HUES6 (cell line): ENCODE measurements around the gene CMIP.

Experiments
- H3K27ac ChIP-seq: 2 replicates; pipeline ENCODE4 v1.7.0; 2013; ENCODE audit warnings: low read depth, mild to moderate bottlenecking, low read length, inconsistent platforms
- H3K27me3 ChIP-seq: 2 replicates; pipeline ENCODE4 v1.6.1; 2013; ENCODE audit warnings: low read length; ENCODE audit not compliant: control insufficient read depth, insufficient read depth
- H3K36me3 ChIP-seq: 2 replicates; pipeline ENCODE4 v1.6.1; 2013; ENCODE audit warnings: low read length; ENCODE audit not compliant: control insufficient read depth, insufficient read depth
- H3K4me1 ChIP-seq: 2 replicates; pipeline ENCODE4 v1.6.1; 2013; ENCODE audit warnings: low read length; ENCODE audit not compliant: control insufficient read depth, insufficient read depth
- H3K4me3 ChIP-seq: 2 replicates; pipeline ENCODE4 v1.5.1; 2013; ENCODE audit warnings: low read depth, low read length
- H3K9ac ChIP-seq: one replicate; pipeline ENCODE4 v1.6.1; 2013; ENCODE audit warnings: mild to moderate bottlenecking, low read length
- H3K9me3 ChIP-seq: 2 replicates; pipeline ENCODE4 v1.6.1; 2013; ENCODE audit warnings: low read depth, low read length; ENCODE audit not compliant: control insufficient read depth, insufficient read depth

The CMIP gene

GRCh38 chr16:81600275-81600674 lies 155.7 kb downstream of the CMIP start:
- Histone ChIP-seq H3K9ac (no peak overlapping the region), H3K4me1 (peaks cover 18% of the 10 kb centered on the region)

GRCh38 chr16:81601008-81601428 lies 156.4 kb downstream of the CMIP start:
- Histone ChIP-seq H3K27me3 (no peaks in the 10 kb centered on the region), H3K27ac (no peak overlapping the region), H3K4me3 (no peak overlapping the region), H3K9me3 (no peaks in the 10 kb centered on the region), H3K36me3 (no peaks in the 10 kb centered on the region), H3K9ac (no peak overlapping the region), H3K4me1 (peaks cover 19% of the 10 kb centered on the region)

More at GRCh38 chr16:81600275-81600674, 155.7 kb downstream of the CMIP start:
- H3K9me3 ChIP-seq: no peaks in the 10 kb centered on the region
- no peak overlapping the region for H3K4me3 ChIP-seq
- H3K27ac ChIP-seq: no peak overlapping the region
- no peaks in the 10 kb centered on the region for H3K36me3 ChIP-seq
- no peaks in the 10 kb centered on the region for H3K27me3 ChIP-seq

- Histone ChIP-seq H3K9me3 (no peaks in the 10 kb centered on the region), H3K36me3 (no peaks in the 10 kb centered on the region), H3K4me3 (no peak overlapping the region), H3K27me3 (no peaks in the 10 kb centered on the region), H3K27ac (no peak overlapping the region), H3K4me1 (peaks cover 21% of the 10 kb centered on the region), H3K9ac (no peak overlapping the region)
These were observed 157.1 kb downstream of the CMIP start for GRCh38 chr16:81601601-81602255.

DNA sequence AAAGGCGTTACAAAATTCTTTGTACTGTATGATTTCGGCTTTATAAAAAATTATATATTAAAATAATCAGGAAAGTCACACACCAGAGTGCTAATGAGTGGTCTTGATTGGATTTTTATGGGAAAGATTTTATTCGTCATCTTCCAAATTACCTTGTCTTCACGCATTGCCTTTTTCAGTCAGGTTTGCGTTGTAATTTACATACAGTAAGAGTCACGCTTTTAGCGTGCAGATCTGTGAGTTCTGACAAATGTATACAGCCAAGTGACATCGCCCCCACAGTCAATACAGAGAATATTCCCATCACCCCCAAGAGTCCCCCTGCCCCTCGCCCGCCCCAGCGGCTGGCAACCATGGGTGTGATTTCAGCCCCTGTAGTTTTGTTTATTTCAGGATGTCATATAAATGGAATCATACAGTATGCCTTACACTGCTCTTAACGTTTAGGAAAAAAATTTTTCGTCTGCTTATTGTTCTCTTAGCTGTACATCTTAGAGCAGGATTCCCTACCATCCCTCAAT lies 157.7 kb downstream of the CMIP start:
- H3K9me3 ChIP-seq: no peaks in the 10 kb centered on the region
- no peak overlapping the region for H3K4me3 ChIP-seq
- H3K27ac ChIP-seq: no peak overlapping the region
- H3K36me3 ChIP-seq: 0 out of 2 replicates have a peak, but pooled peaks cover under 1% of the 10 kb centered on the region
- peaks cover 21% of the 10 kb centered on the region for H3K4me1 ChIP-seq
- H3K27me3 ChIP-seq: no peaks in the 10 kb centered on the region
- H3K9ac ChIP-seq: no peak overlapping the region

DNA sequence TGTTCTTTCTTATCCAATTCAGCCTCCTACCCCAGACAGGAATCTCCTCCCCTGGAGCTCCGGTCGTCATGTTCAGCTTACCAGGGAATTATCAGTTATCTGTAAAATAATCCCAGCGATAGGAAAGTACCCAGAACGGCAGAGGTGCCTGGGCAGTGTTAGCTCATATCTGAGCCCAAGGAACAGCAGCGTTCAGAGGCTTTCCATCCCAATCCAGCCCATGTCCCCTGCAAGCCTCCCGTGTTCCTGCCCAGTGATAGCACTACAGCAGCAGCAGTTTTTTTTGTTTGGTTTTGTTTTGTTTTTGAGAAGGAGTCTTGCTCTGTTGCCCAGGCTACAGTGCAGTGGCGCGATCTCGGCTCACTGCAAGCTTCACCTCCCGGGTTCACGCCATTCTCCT lies 158.2 kb downstream of the CMIP start:
- no peak overlapping the region for H3K27ac ChIP-seq

GRCh38 chr16:81604960-81605383 lies 160.4 kb downstream of the CMIP start:
- Histone ChIP-seq H3K27me3 (no peaks in the 10 kb centered on the region), H3K9me3 (no peaks in the 10 kb centered on the region), H3K27ac (no peak overlapping the region), H3K36me3 (peaks cover 15% of the 10 kb centered on the region; the same call in 1 of the 2 replicates), H3K4me1 (peaks cover 14% of the 10 kb centered on the region; the same call in 1 of the 2 replicates), H3K4me3 (no peak overlapping the region), H3K9ac (no peak overlapping the region)

More for the DNA sequence above, 158.2 kb downstream of the CMIP start:
- Histone ChIP-seq H3K4me1 (peaks cover 21% of the 10 kb centered on the region), H3K9ac (no peak overlapping the region), H3K9me3 (no peaks in the 10 kb centered on the region), H3K36me3 (peaks cover 6% of the 10 kb centered on the region; the same call in 1 of the 2 replicates), H3K4me3 (no peak overlapping the region), H3K27me3 (no peaks in the 10 kb centered on the region)

GRCh38 chr16:81606039-81606438 lies 161.4 kb downstream of the CMIP start:
- H3K27me3 ChIP-seq: no peaks in the 10 kb centered on the region
- no peak overlapping the region for H3K9ac ChIP-seq
- H3K36me3 ChIP-seq: peaks cover 22% of the 10 kb centered on the region; the same call in 1 of the 2 replicates
- H3K9me3 ChIP-seq: no peaks in the 10 kb centered on the region
- no peak overlapping the region for H3K27ac ChIP-seq
- no peak overlapping the region for H3K4me3 ChIP-seq
- H3K4me1 ChIP-seq: peaks cover 10% of the 10 kb centered on the region; the same call in 1 of the 2 replicates

GRCh38 chr16:81607006-81607405 lies 162.4 kb downstream of the CMIP start:
- no peak overlapping the region for H3K27ac ChIP-seq
- no peaks in the 10 kb centered on the region for H3K9me3 ChIP-seq
- no peaks in the 10 kb centered on the region for H3K27me3 ChIP-seq
- H3K36me3 ChIP-seq: peaks cover 27% of the 10 kb centered on the region; the same call in 1 of the 2 replicates
- H3K4me1 ChIP-seq: peaks cover 10% of the 10 kb centered on the region; the same call in 1 of the 2 replicates
- no peak overlapping the region for H3K4me3 ChIP-seq
- no peak overlapping the region for H3K9ac ChIP-seq

- Histone ChIP-seq H3K4me1 (peaks cover 13% of the 10 kb centered on the region; the same call in 1 of the 2 replicates), H3K27ac (no peak overlapping the region), H3K36me3 (peaks cover 28% of the 10 kb centered on the region; the same call in 1 of the 2 replicates), H3K9me3 (no peaks in the 10 kb centered on the region), H3K4me3 (no peak overlapping the region), H3K27me3 (no peaks in the 10 kb centered on the region), H3K9ac (no peak overlapping the region)
These were observed 163.4 kb downstream of the CMIP start for GRCh38 chr16:81607805-81608522.

DNA sequence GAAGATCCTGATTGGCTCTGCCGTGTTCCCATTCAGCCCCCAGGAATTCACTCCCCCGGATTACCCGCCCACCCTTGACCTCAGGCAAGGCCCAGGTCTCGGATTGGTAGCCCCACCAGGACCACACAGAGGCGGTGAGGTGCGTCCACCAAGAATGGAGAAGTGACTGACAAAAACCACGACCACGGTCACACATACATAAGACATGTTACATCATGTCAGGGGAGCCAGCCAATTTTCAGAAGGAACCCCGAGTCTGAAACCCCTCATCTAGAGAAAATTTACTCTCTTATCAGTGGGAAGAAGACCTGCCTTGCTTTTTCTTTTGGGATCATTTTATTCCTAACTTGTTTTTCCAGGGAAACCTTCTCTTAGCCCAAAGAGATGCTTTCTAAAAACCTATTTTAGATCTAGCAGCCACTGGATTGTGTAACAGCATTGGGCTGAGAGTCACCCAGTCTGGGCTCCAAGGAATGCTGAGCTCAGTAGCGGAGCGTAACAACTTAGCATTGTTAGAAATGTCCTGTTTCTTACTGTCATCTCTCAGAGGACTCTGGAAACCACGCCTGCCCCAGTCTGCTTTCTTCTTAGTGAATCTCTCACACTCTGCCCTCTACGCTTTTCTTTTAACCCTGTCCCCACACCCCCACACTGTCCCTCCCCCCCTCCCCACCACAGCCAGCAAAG lies 164.1 kb downstream of the CMIP start:
- Histone ChIP-seq H3K27me3 (no peaks in the 10 kb centered on the region), H3K36me3 (peaks cover 32% of the 10 kb centered on the region; the same call in 1 of the 2 replicates), H3K9ac (no peak overlapping the region), H3K4me3 (no peak overlapping the region), H3K9me3 (no peaks in the 10 kb centered on the region), H3K4me1 (peaks cover 13% of the 10 kb centered on the region; the same call in 1 of the 2 replicates), H3K27ac (no peak overlapping the region)
